A549 (cell line): Measurements from ENCODE around the gene RUNX2. TPM values are rescaled to one million over a fixed set of nuclear protein-coding genes. Genes with fewer than 3 reads are reported as not detected.

ENCODE experiments used
- ATAC-seq, 2 experiments: fragments of 200-7000 bp in 1 of 2; fragments of >200 bp in 1 of 2; cut with Nextera tagmentation in 1 of 2; cut with Tn5 transposase in 1 of 2; 3 replicates each; pipeline versions ENCODE4 v1.8.0 to v1.9.1; 2018 to 2020; ENCODE audit warnings: mild to moderate bottlenecking in 1 of 2, moderate library complexity in 1 of 2
- CTCF ChIA-PET: fragments of 300-600 bp; sonication (Branson Sonifier 250); formaldehyde crosslinking; extraction: SDS; loops from one replicate; lab custom pipeline; 2021; ENCODE audit warnings: antibody characterized with exemption, inconsistent platforms; lab: Yijun Ruan, JAX
- POLR2A ChIA-PET: fragments of 350-600 bp; formaldehyde crosslinking; extraction: SDS; loops from one replicate; lab custom pipeline; 2021; ENCODE audit warnings: antibody characterized with exemption, inconsistent platforms; lab: Yijun Ruan, JAX
- DNase-seq, 2 experiments: peaks; one replicate each; pipeline versions ENCODE4 v3.0.0 to v3.0.0-alpha.2; 2011 to 2016; ENCODE audit warnings: low read depth in 1 of 2, low spot score in 1 of 2
- FAIRE-seq: peaks from 2 replicates; lab custom pipeline; 2011; peaks lifted over from hg19 to GRCh38; lab: Jason Lieb, UNC
- H3K27ac ChIP-seq, 2 experiments: fragments of >200 bp; sonication (Bioruptor Twin); formaldehyde crosslinking; 3 replicates each; pipeline ENCODE4 v1.5.1; 2016 to 2017
- H3K4me1 ChIP-seq: fragments of >200 bp; sonication (Bioruptor Twin); formaldehyde crosslinking; 3 replicates; pipeline ENCODE4 v1.6.1; 2016
- H3K4me2 ChIP-seq: fragments of >200 bp; sonication (Bioruptor Twin); formaldehyde crosslinking; 3 replicates; pipeline ENCODE4 v1.6.1; 2016
- H3K4me3 ChIP-seq: fragments of >200 bp; sonication (Bioruptor Twin); formaldehyde crosslinking; 3 replicates; pipeline ENCODE4 v1.5.1; 2016
- H3K9me3 ChIP-seq: fragments of >200 bp; sonication (Bioruptor Twin); formaldehyde crosslinking; 3 replicates; pipeline ENCODE4 v1.6.1; 2016
- CBX2 ChIP-seq: fragments of 200-600 bp; sonication (generic); IDR thresholded peaks from 2 replicates; pipeline ENCODE4 v1.6.1; 2016; ENCODE audit warnings: low read depth, mild to moderate bottlenecking, borderline replicate concordance
- CEBPB ChIP-seq, 2 experiments: fragments of >200 bp in 1 of 2; sonication (Bioruptor Twin) in 1 of 2; formaldehyde crosslinking in 1 of 2; IDR thresholded peaks; 2 replicates each; pipeline ENCODE4 v1.6.1; 2012 to 2016
- CHD2 ChIP-seq: fragments of 150-350 bp; IDR thresholded peaks from 2 replicates; pipeline ENCODE4 v1.6.1; 2014; ENCODE audit warnings: low read length; ENCODE audit not compliant: partially characterized antibody
- CHD4 ChIP-seq: fragments of 200-600 bp; sonication (generic); IDR thresholded peaks from 2 replicates; pipeline ENCODE4 v1.6.1; 2016; ENCODE audit warnings: antibody characterized with exemption, mild to moderate bottlenecking, borderline replicate concordance
- ESRRA ChIP-seq: fragments of 150-350 bp; IDR thresholded peaks from 2 replicates; pipeline ENCODE4 v1.6.1; 2014; ENCODE audit warnings: mild to moderate bottlenecking, low read length, borderline replicate concordance
- FOSB ChIP-seq: fragments of 250-450 bp; sonication (Bioruptor Pico); IDR thresholded peaks from 2 replicates; pipeline ENCODE4 v1.5.0; 2020; ENCODE audit warnings: mild to moderate bottlenecking, moderate library complexity
- FOSL2 ChIP-seq, 2 experiments: fragments of 450-650 bp in 1 of 2; fragments of >200 bp in 1 of 2; sonication (Bioruptor Twin) in 1 of 2; formaldehyde crosslinking; IDR thresholded peaks; 2 replicates each; pipeline versions ENCODE4 v1.5.0 to v1.6.1; 2016 to 2020; ENCODE audit warnings: mild to moderate bottlenecking in 1 of 2, moderate library complexity in 1 of 2
- GATA3 ChIP-seq: IDR thresholded peaks from 2 replicates; pipeline ENCODE4 v1.6.1; 2012; ENCODE audit warnings: borderline replicate concordance
- HEYL ChIP-seq: fragments of 250-450 bp; sonication (Bioruptor Pico); IDR thresholded peaks from 2 replicates; pipeline ENCODE4 v1.8.0; 2021; ENCODE audit warnings: mild to moderate bottlenecking, moderate library complexity
- HOXB5 ChIP-seq: fragments of 250-450 bp; sonication (Bioruptor Pico); IDR thresholded peaks from 2 replicates; pipeline ENCODE4 v1.5.0; 2020; ENCODE audit warnings: mild to moderate bottlenecking, moderate library complexity
- JUNB ChIP-seq: fragments of >200 bp; sonication (Bioruptor Twin); formaldehyde crosslinking; IDR thresholded peaks from 2 replicates; pipeline ENCODE4 v1.6.1; 2016
- KDM1A ChIP-seq: fragments of 200-600 bp; sonication (generic); IDR thresholded peaks from 2 replicates; pipeline ENCODE4 v1.6.1; 2016; ENCODE audit warnings: low read depth, mild to moderate bottlenecking
- KDM5A ChIP-seq: fragments of 200-600 bp; sonication (generic); IDR thresholded peaks from 2 replicates; pipeline ENCODE4 v1.6.1; 2016; ENCODE audit warnings: antibody characterized with exemption, mild to moderate bottlenecking
- MAZ ChIP-seq: fragments of 150-350 bp; IDR thresholded peaks from 2 replicates; pipeline ENCODE4 v1.6.1; 2014; ENCODE audit warnings: antibody characterized with exemption, low read depth, low read length, borderline replicate concordance
- MYC ChIP-seq: IDR thresholded peaks from 2 replicates; pipeline ENCODE4 v1.6.1; 2012; ENCODE audit warnings: mild to moderate bottlenecking, inconsistent platforms, low read length, improper control_type of control experiment, borderline replicate concordance
- NFE2L2 ChIP-seq: fragments of 150-350 bp; conservative IDR thresholded peaks from 2 replicates; pipeline ENCODE4 v1.6.1; 2014; ENCODE audit warnings: low read length
- NPAS2 ChIP-seq: fragments of 250-450 bp; sonication (Bioruptor Pico); IDR thresholded peaks from 2 replicates; pipeline ENCODE4 v1.8.0; 2022; ENCODE audit warnings: mild to moderate bottlenecking, moderate library complexity, borderline replicate concordance
- NR3C1 ChIP-seq: fragments of >200 bp; sonication (Bioruptor Twin); formaldehyde crosslinking; IDR thresholded peaks from 3 replicates; pipeline ENCODE4 v1.6.1; 2017
- POLR2A ChIP-seq: IDR thresholded peaks from 2 replicates; pipeline ENCODE4 v1.6.1; 2012; ENCODE audit warnings: mild to moderate bottlenecking, low read length
- RCOR1 ChIP-seq: fragments of 150-350 bp; IDR thresholded peaks from 2 replicates; pipeline ENCODE4 v1.6.1; 2014; ENCODE audit warnings: antibody characterized with exemption, low read length, low read depth
- RFX5 ChIP-seq: fragments of 450-650 bp; IDR thresholded peaks from 2 replicates; pipeline ENCODE4 v1.7.1; 2014; ENCODE audit warnings: antibody characterized with exemption, mild to moderate bottlenecking, moderate library complexity
- RNF2 ChIP-seq: fragments of 200-600 bp; sonication (generic); IDR thresholded peaks from 2 replicates; pipeline ENCODE4 v1.6.1; 2016; ENCODE audit warnings: low read depth, mild to moderate bottlenecking, antibody characterized with exemption, moderate library complexity, borderline replicate concordance
- SMC3 ChIP-seq: fragments of >200 bp; sonication (Bioruptor Twin); formaldehyde crosslinking; IDR thresholded peaks from 3 replicates; pipeline ENCODE4 v1.6.1; 2018; ENCODE audit warnings: inconsistent platforms
- TP53 ChIP-seq: fragments of 250-450 bp; sonication (Bioruptor Pico); IDR thresholded peaks from 2 replicates; pipeline ENCODE4 v1.5.0; 2021; ENCODE audit warnings: mild to moderate bottlenecking, moderate library complexity
- ZFP36 ChIP-seq: fragments of 450-650 bp; IDR thresholded peaks from 2 replicates; pipeline ENCODE4 v1.6.1; 2014; ENCODE audit warnings: borderline replicate concordance; ENCODE audit not compliant: partially characterized antibody
- WGBS: methylation state at CpG from one replicate; pipeline ENCODE4 v1.1.6; 2017; ENCODE audit errors: missing lambda C conversion rate; 5-methylcytosine and 5-hydroxymethylcytosine counted together
- polyA plus RNA-seq, 4 experiments: library from polyadenylated mRNA; depleted of rRNA in 3 of 4; stranded (reverse); fragments of >200 nt; fragmentation: RNase III in 1 of 4; extraction: RNeasy Plus Mini Kit Qiagen cat#74134 plus additional on column Dnase treatment in 1 of 4; gene quantifications; 2 replicates in 3 of 4; 3 replicates in 1 of 4; pipeline ENCODE4 v1.2.3, GENCODE V29; 2011 to 2017
- TF ChIP-seq, protein P1 (sequence below): fragments of 250-450 bp; sonication (Bioruptor Pico); IDR thresholded peaks from 2 replicates; pipeline ENCODE4 v1.5.0; 2020; ENCODE audit warnings: low read depth, mild to moderate bottlenecking, moderate library complexity
- TF ChIP-seq, protein P2 (sequence below): IDR thresholded peaks from 2 replicates; pipeline ENCODE4 v1.6.1; 2012
- TF ChIP-seq, protein P3 (sequence below): fragments of 450-650 bp; IDR thresholded peaks from 2 replicates; pipeline ENCODE4 v1.6.1; 2014; ENCODE audit warnings: antibody characterized with exemption

Gene RUNX2
- polyA plus RNA-seq, 2 of the 4 experiments (the other 2 are of a cell fraction), result 0.13 to 0.83 TPM

DNA sequence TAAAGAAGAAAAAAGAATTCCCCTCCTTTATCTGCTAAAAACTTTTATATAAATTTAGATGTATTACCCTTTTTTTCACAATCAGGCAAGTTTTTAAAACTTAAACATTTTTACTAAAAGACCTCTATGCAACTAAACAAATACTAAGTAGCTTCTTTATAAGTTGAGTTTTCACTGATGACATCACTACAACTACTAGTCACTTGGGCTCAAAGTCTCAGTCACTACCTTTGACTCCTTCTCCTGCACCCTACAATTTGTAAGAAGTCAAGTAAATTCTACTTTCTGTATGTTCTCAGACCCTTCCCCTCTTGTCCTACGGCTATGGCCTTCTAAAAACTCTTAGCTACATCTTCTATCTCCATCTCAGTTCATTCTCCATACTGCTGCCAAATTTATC lies 38.4 kb downstream of the RUNX2 start:
- WGBS, result 87% methylated on average over 1 of the region's 1 CpG
- FAIRE-seq, result no peak

DNA sequence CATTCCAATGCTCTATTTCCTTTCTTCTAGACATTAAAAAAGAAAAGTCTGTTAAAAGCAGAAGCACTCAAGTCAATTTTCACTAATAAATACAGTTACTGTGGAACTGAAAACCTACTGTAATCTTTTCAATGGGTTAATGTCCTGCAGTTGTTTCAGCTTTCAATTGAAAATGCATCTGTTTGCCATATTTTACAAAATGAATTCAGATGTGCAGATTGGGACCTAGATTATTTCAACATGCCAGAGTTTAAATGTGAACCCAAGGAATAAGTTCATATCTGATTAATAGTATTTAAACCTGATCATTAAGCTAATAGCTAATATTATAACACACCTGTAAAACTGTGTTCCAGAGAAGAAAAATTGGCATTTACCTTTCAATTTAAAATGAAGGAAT lies 39.9 kb downstream of the RUNX2 start:
- no peak overlapping the region for H3K4me2 ChIP-seq
- no peak for ATAC-seq
- DNase-seq, result no peak
- TF ChIP-seq RNF2, result no peak
- TF ChIP-seq KDM1A, result no peak
- TF ChIP-seq, protein P1, sequence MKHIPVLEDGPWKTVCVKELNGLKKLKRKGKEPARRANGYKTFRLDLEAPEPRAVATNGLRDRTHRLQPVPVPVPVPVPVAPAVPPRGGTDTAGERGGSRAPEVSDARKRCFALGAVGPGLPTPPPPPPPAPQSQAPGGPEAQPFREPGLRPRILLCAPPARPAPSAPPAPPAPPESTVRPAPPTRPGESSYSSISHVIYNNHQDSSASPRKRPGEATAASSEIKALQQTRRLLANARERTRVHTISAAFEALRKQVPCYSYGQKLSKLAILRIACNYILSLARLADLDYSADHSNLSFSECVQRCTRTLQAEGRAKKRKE, result no peak
- no peak for TF ChIP-seq NR3C1
- TF ChIP-seq ZFP36, result no peak
- TF ChIP-seq, all 56 proteins: peak for 0
- POLR2A ChIA-PET, result no interaction called here
- no peak for FAIRE-seq
- CTCF ChIA-PET, result no interaction called here
- Histone ChIP-seq H3K9me3 (no peaks in the 10 kb centered on the region), H3K4me1 (no peaks in the 10 kb centered on the region), H3K27ac (no peak overlapping the region), H3K4me3 (no peak overlapping the region)

More for the DNA sequence above, 38.4 kb downstream of the RUNX2 start:
- POLR2A ChIA-PET, result no interaction called here
- H3K4me1 ChIP-seq, result no peaks in the 10 kb centered on the region
- H3K4me2 ChIP-seq, result no peak overlapping the region
- H3K9me3 ChIP-seq, result no peaks in the 10 kb centered on the region
- CTCF ChIA-PET, result interaction anchor here (0.5 to 1.7 kb wide), 3 partner anchors 15 to 712 kb away, joined by 3 to 4 read pairs (median 3); no protein-coding TSS in a partner anchor
- H3K4me3 ChIP-seq, result no peak overlapping the region
- no peak for ATAC-seq
- TF ChIP-seq POLR2A (no peak), CEBPB (IDR thresholded peaks at IDR 0.05) (no peak), CHD2 (no peak), MAZ (no peak), RFX5 (no peak), SMC3 (no peak), GATA3 (no peak)
- no peak for DNase-seq
- H3K27ac ChIP-seq, result no peak overlapping the region

DNA sequence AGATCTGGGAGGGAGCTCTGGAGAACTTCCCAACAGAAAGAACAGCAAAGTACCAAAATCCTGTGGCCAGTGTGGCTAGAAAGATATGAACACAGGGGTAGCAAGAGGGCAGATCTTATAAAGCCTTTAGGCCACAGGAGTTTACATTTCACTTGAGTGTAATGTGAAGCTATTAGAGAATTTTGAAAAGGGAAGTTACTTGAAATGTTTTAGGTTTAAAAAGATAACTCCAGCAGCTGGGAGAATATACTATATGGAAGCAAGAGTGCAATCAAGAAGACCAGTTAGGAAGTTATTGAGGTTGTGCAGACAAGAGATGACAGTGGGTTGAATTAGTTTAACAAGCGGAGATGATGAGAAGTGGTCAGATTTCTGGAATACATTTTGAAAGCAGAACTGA lies 41.7 kb downstream of the RUNX2 start:
- no peak for FAIRE-seq
- no peaks in the 10 kb centered on the region for H3K9me3 ChIP-seq
- no peak overlapping the region for H3K27ac ChIP-seq
- no peak for DNase-seq
- no peaks in the 10 kb centered on the region for H3K4me1 ChIP-seq
- 100% methylated on average over 1 of the region's 1 CpG for WGBS
- TF ChIP-seq CHD4 (no peak), KDM5A (no peak), HOXB5 (CRISPR knock-in tag) (no peak), NFE2L2 (no peak), RCOR1 (no peak), ESRRA (no peak), POLR2A (no peak), JUNB (no peak), TP53 (CRISPR knock-in tag) (no peak), FOSB (CRISPR knock-in tag) (no peak), FOSL2 (IDR thresholded peaks at IDR 0.05) (no peak), FOSL2 (CRISPR knock-in tag; IDR thresholded peaks at IDR 0.05) (no peak), KDM1A (no peak), CEBPB (IDR thresholded peaks at IDR 0.05) (no peak), NPAS2 (CRISPR knock-in tag) (no peak), CBX2 (no peak), MYC (no peak), HEYL (CRISPR knock-in tag) (no peak), ZFP36 (no peak)
- TF ChIP-seq, protein P2, sequence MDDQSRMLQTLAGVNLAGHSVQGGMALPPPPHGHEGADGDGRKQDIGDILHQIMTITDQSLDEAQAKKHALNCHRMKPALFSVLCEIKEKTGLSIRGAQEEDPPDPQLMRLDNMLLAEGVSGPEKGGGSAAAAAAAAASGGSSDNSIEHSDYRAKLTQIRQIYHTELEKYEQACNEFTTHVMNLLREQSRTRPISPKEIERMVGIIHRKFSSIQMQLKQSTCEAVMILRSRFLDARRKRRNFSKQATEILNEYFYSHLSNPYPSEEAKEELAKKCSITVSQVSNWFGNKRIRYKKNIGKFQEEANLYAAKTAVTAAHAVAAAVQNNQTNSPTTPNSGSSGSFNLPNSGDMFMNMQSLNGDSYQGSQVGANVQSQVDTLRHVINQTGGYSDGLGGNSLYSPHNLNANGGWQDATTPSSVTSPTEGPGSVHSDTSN, result no peak
- TF ChIP-seq, protein P3, sequence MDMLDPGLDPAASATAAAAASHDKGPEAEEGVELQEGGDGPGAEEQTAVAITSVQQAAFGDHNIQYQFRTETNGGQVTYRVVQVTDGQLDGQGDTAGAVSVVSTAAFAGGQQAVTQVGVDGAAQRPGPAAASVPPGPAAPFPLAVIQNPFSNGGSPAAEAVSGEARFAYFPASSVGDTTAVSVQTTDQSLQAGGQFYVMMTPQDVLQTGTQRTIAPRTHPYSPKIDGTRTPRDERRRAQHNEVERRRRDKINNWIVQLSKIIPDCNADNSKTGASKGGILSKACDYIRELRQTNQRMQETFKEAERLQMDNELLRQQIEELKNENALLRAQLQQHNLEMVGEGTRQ, result no peak
- H3K4me3 ChIP-seq, result no peak overlapping the region
- ChIA-PET CTCF (no interaction called here), POLR2A (no interaction called here)
- ATAC-seq, result no peak
- no peak overlapping the region for H3K4me2 ChIP-seq
